ENCODE measurements around the gene FLNB. TPM values are rescaled to one million over a fixed set of nuclear protein-coding genes. Genes with fewer than 3 reads are reported as not detected.

Gene FLNB
- total and polyA plus RNA-seq, 10 of the 15 experiments (the other 5 are each of a cell fraction or from before 2014, with no cell fraction given), result 13.6 to 51.8 (median 26.4) TPM

DNA sequence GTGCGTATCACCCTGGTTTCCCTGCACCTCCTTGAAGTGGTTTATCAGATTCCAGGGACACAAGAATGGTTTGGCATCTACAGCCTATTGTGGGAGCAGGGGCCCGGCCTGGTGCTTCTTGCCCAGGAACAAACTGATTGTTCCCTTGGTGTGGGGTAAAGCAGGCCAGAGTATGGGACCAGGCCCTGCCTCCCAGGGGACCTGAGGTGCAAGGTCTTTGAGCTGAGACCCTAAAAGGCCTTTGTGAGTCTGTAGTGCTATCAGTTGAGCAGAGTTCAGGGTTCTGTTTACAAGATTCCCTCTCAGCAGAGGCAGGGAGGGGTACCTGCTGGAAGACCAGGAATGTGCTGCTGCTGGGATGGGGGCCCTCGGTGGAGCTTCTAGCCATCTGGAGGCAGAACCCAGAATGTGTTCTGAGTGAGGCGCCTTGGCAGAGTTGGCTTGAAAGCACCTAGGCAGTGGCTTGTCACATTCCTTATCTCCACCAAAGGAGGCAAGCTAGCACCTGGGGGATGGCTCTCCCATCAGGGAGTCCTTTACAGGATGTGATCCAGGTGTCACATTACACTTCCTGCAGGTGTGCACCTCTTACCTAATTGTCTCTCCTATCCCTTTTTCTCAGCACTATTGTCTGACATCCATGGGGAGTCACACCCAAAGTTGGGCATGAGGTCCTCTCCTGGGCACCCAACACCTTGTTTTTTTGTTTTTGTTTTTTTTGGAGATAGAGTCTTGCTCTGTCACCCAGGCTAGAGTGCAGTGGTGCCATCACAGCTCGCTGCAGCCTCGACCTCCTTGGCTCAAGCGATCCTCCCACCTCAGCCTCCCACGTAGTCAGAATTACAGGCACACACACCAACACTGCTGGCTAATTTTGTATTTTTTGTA is 13.1 kb downstream of the FLNB start:
- H3K27me3 ChIP-seq (replicated peaks in 1 of 2; ENCODE audit: control insufficient read depth in 2 of 2, insufficient read depth in 2 of 2, low read length in 1 of 2), result no peaks in the 10 kb centered on the region
- DNase-seq (ENCODE audit: low read depth, low spot score), result no peak
- H4K20me1 ChIP-seq (ENCODE audit: control insufficient read depth, insufficient read depth), result no peaks in the 10 kb centered on the region
- no peak overlapping the region for H3K4me3 ChIP-seq
- no peaks in the 10 kb centered on the region; the same call in none of the 2 replicates for H3K79me2 ChIP-seq (ENCODE audit: control insufficient read depth, insufficient read depth, low read length)
- CTCF ChIA-PET, result interaction anchor here (1.2 to 9.5 kb wide), 4 partner anchors 9 to 97 kb away, joined by 3 to 88 read pairs (median 19); partner anchors contain the start of gene FLNB
- H3K4me2 ChIP-seq (ENCODE audit: control insufficient read depth, insufficient read depth), result no peak overlapping the region
- H3K9me3 ChIP-seq (replicated peaks; ENCODE audit: control insufficient read depth, insufficient read depth, low read length), result no peaks in the 10 kb centered on the region
- SMC1A ChIA-PET (ENCODE audit: uncharacterized antibody, unreplicated experiment), result interaction anchor here (0.6 to 4.8 kb wide), 9 partner anchors 8 to 145 kb away, joined by 3 to 45 read pairs (median 9); no protein-coding TSS in a partner anchor
- no peaks in the 10 kb centered on the region; a peak in 1 of 4 replicates for H3K36me3 ChIP-seq (ENCODE audit: control insufficient read depth in 2 of 2, insufficient read depth in 2 of 2, low read length in 1 of 2)
- TF ChIP-seq ZNF24 (IDR thresholded peaks at IDR 0.05), result no peak
- no peak for TF ChIP-seq STAT3 (IDR thresholded peaks at IDR 0.05; ENCODE audit: low read depth, low read length)
- TF ChIP-seq SPI1 (IDR thresholded peaks at IDR 0.05; ENCODE audit: borderline replicate concordance, insufficient read depth, low read depth, low read length), result no peak
- no peak for TF ChIP-seq EP300 (IDR thresholded peaks at IDR 0.05; ENCODE audit: borderline replicate concordance in 1 of 2, control insufficient read depth in 1 of 2, low read depth in 2 of 2, low read length in 2 of 2)
- TF ChIP-seq, protein P1, sequence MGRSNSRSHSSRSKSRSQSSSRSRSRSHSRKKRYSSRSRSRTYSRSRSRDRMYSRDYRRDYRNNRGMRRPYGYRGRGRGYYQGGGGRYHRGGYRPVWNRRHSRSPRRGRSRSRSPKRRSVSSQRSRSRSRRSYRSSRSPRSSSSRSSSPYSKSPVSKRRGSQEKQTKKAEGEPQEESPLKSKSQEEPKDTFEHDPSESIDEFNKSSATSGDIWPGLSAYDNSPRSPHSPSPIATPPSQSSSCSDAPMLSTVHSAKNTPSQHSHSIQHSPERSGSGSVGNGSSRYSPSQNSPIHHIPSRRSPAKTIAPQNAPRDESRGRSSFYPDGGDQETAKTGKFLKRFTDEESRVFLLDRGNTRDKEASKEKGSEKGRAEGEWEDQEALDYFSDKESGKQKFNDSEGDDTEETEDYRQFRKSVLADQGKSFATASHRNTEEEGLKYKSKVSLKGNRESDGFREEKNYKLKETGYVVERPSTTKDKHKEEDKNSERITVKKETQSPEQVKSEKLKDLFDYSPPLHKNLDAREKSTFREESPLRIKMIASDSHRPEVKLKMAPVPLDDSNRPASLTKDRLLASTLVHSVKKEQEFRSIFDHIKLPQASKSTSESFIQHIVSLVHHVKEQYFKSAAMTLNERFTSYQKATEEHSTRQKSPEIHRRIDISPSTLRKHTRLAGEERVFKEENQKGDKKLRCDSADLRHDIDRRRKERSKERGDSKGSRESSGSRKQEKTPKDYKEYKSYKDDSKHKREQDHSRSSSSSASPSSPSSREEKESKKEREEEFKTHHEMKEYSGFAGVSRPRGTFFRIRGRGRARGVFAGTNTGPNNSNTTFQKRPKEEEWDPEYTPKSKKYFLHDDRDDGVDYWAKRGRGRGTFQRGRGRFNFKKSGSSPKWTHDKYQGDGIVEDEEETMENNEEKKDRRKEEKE (IDR thresholded peaks at IDR 0.05), result no peak
- no peak for TF ChIP-seq CREM (IDR thresholded peaks at IDR 0.05; ENCODE audit: low read depth)
- no peak for TF ChIP-seq HDGF (IDR thresholded peaks at IDR 0.05)
- no peak for TF ChIP-seq MTA3 (IDR thresholded peaks at IDR 0.05; ENCODE audit: borderline replicate concordance, low read length)
- in situ Hi-C loops (cut with MboI), result no loop called here
- ATAC-seq, result no peak
- no peak overlapping the region for H2AFZ ChIP-seq (ENCODE audit: control insufficient read depth, low read depth, low read length)
- H3K4me1 ChIP-seq (ENCODE audit: control insufficient read depth, insufficient read depth, low read length), result peaks cover 13% of the 10 kb centered on the region
- RAD21 ChIA-PET (ENCODE audit: unreplicated experiment), result interaction anchor here (0.8 to 13.0 kb wide), 5 partner anchors 9 to 65 kb away, joined by 3 to 110 read pairs (median 4); partner anchors contain the start of gene FLNB
- WGBS (ENCODE audit: insufficient coverage, insufficient replicate concordance, low lambda C conversion rate, missing lambda C conversion rate), result 77% methylated on average over 8 of the region's 8 CpGs
- intact Hi-C loops (cut with micrococcal nuclease; ENCODE audit: unreplicated experiment), result no loop called here
- POLR2A ChIA-PET, result interaction anchor here (1.3 to 7.8 kb wide), 2 partner anchors 10 to 13 kb away, joined by 3 to 75 read pairs; no protein-coding TSS in a partner anchor
- no peak for FAIRE-seq
- no TSS peak for BruUV-seq (replicated peaks)
- H3K9ac ChIP-seq (ENCODE audit: control insufficient read depth, insufficient read depth, low read length), result no peak overlapping the region
- H3K27ac ChIP-seq (ENCODE audit: control insufficient read depth, insufficient read depth), result no peak overlapping the region

Data from GM12878 (cell line).